ENCODE results near the gene SCAMP2. TPM values are rescaled to one million over a fixed set of nuclear protein-coding genes. Genes with fewer than 3 reads are reported as not detected.

The SCAMP2 gene
- total and polyA plus RNA-seq, 10 of the 15 experiments (the other 5 are each of a cell fraction or from before 2014, with no cell fraction given), result 10.9 to 158 (median 99.6) TPM

GRCh38 chr15:74816624-74817369 lies 56.4 kb downstream of the SCAMP2 start:
- no peaks in the 10 kb centered on the region for H4K20me1 ChIP-seq (ENCODE audit: control insufficient read depth, insufficient read depth)
- H3K9ac ChIP-seq (ENCODE audit: control insufficient read depth, insufficient read depth, low read length), result no peak overlapping the region
- ChIA-PET CTCF (interaction anchor here (0.6 to 1.7 kb wide), 4 partner anchors 9 to 182 kb away, joined by 3 to 7 read pairs (median 6); no protein-coding TSS in a partner anchor), SMC1A (ENCODE audit: uncharacterized antibody, unreplicated experiment) (interaction anchor here (2.0 kb wide), 2 partner anchors 17 to 46 kb away, joined by 4 to 5 read pairs; no protein-coding TSS in a partner anchor), POLR2A (interaction anchor here (1.1 kb wide), 1 partner anchor 26 kb away, joined by 3 read pairs; the partner anchor contains the start of gene ULK3), RAD21 (ENCODE audit: unreplicated experiment) (interaction anchor here (1.8 kb wide), 1 partner anchor 46 kb away, joined by 7 read pairs; no protein-coding TSS in a partner anchor)
- 52% methylated on average over 19 of the region's 19 CpGs for WGBS (ENCODE audit: insufficient coverage, insufficient replicate concordance, low lambda C conversion rate, missing lambda C conversion rate)
- H3K27me3 ChIP-seq (replicated peaks in 1 of 2; ENCODE audit: control insufficient read depth in 2 of 2, insufficient read depth in 2 of 2, low read length in 1 of 2), result no peaks in the 10 kb centered on the region
- DNase-seq (ENCODE audit: low read depth, low spot score), result no peak
- H3K36me3 ChIP-seq (ENCODE audit: control insufficient read depth in 2 of 2, insufficient read depth in 2 of 2, low read length in 1 of 2), result no peaks in the 10 kb centered on the region
- no peak for FAIRE-seq
- H3K9me3 ChIP-seq (replicated peaks; ENCODE audit: control insufficient read depth, insufficient read depth, low read length), result no peaks in the 10 kb centered on the region
- no peak overlapping the region for H3K4me3 ChIP-seq
- H3K4me1 ChIP-seq (ENCODE audit: control insufficient read depth, insufficient read depth, low read length), result peaks cover 15% of the 10 kb centered on the region
- BruUV-seq (replicated peaks), result no TSS peak
- intact Hi-C loops (cut with micrococcal nuclease; ENCODE audit: unreplicated experiment), result no loop called here
- no peaks in the 10 kb centered on the region for H3K79me2 ChIP-seq (ENCODE audit: control insufficient read depth, insufficient read depth, low read length)
- no peak for ATAC-seq
- in situ Hi-C loops (cut with MboI), result no loop called here
- no peak overlapping the region for H3K4me2 ChIP-seq (ENCODE audit: control insufficient read depth, insufficient read depth)
- H2AFZ ChIP-seq (ENCODE audit: control insufficient read depth, low read depth, low read length), result no peak overlapping the region
- TF ChIP-seq IRF5 (IDR thresholded peaks at IDR 0.05; ENCODE audit: borderline replicate concordance) (no peak), ZBTB33 (IDR thresholded peaks at IDR 0.05) (no peak), CREB1 (IDR thresholded peaks at IDR 0.05; ENCODE audit: low read depth) (no peak), RUNX3 (IDR thresholded peaks at IDR 0.05; ENCODE audit: low read length) (no peak), NR2C1 (IDR thresholded peaks at IDR 0.05) (no peak), E4F1 (IDR thresholded peaks at IDR 0.05; ENCODE audit: borderline replicate concordance, partially characterized antibody) (no peak)
- H3K27ac ChIP-seq (ENCODE audit: control insufficient read depth, insufficient read depth), result no peak overlapping the region
